Gastrocnemius medialis (tissue), 4 donors: ENCODE data around the gene TTLL3. TPM values are rescaled to one million over a fixed set of nuclear protein-coding genes. Genes with fewer than 3 reads are reported as not detected.

Source experiments
- ATAC-seq, 2 donors: fragments of 150-250 bp; one replicate each; pipeline ENCODE4 v1.9.1; 2016
- DNase-seq, 2 donors: peaks; one replicate each; pipeline ENCODE4 v3.0.0-alpha.2; 2019
- H3K27ac ChIP-seq, 4 donors: fragments of 200-600 bp; sonication (generic); 1 replicate in 1 of 4; 2 replicates in 3 of 4; pipeline ENCODE4 v1.5.1; 2016 to 2018; ENCODE audit warnings: mild to moderate bottlenecking in 2 of 4, moderate library complexity in 1 of 4
- H3K27me3 ChIP-seq, 3 donors: fragments of 200-600 bp; sonication (generic) in 2 of 3; 1 replicate in 1 of 3; 2 replicates in 2 of 3; pipeline versions ENCODE4 v1.5.1 to v1.6.0; 2016 to 2019; ENCODE audit warnings: mild to moderate bottlenecking in 1 of 3, moderate library complexity in 1 of 3
- H3K36me3 ChIP-seq, 2 donors: fragments of 200-600 bp; sonication (generic) in 1 of 2; one replicate each; pipeline ENCODE4 v1.5.1; 2017 to 2018
- H3K4me1 ChIP-seq, 2 donors: fragments of 200-600 bp; sonication (generic) in 1 of 2; one replicate each; pipeline ENCODE4 v1.5.1; 2016 to 2017; ENCODE audit warnings: mild to moderate bottlenecking in 2 of 2
- H3K4me3 ChIP-seq, 4 donors: fragments of 200-600 bp; sonication (generic) in 3 of 4; 1 replicate in 1 of 4; 2 replicates in 3 of 4; pipeline ENCODE4 v1.5.1; 2016 to 2019; ENCODE audit warnings: mild to moderate bottlenecking in 2 of 4
- H3K9me3 ChIP-seq, 3 donors: fragments of 200-600 bp; sonication (generic) in 2 of 3; 1 replicate in 1 of 3; 2 replicates in 2 of 3; pipeline ENCODE4 v1.5.1; 2016 to 2019
- POLR2A ChIP-seq, 2 donors: fragments of 450-650 bp; IDR thresholded peaks; one replicate each; pipeline ENCODE4 v1.6.1; 2017; ENCODE audit warnings: antibody characterized with exemption in 2 of 2, mild to moderate bottlenecking in 2 of 2, moderate library complexity in 2 of 2
- in situ Hi-C, 4 donors: fragments of 200-750 bp; cut with MboI; loops; one replicate each; pipeline versions ENCODE4 v1.15.0 to v1.8.0; 2017; ENCODE audit warnings: low sequenced_read_pairs in 4 of 4
- intact Hi-C: fragments of 100-400 bp; cut with DNase I; formaldehyde crosslinking; loops from one replicate; pipeline ENCODE4 v1.15.1; 2023; ENCODE audit warnings: low total_unique reads
- total RNA-seq, 4 donors: library from RNA; depleted of rRNA; stranded (reverse); fragments of >200 nt; gene quantifications; one replicate each; pipeline versions ENCODE4 v1.1.0 to v1.2.3, GENCODE V29; 2016
- TF ChIP-seq, protein P1 (sequence below), 5 experiments: fragments of 450-650 bp in 3 of 5; fragments of 200-600 bp in 2 of 5; sonication (generic) in 2 of 5; IDR thresholded peaks in 4 of 5; conservative IDR thresholded peaks in 1 of 5; 1 replicate in 4 of 5; 2 replicates in 1 of 5; pipeline ENCODE4 v1.5.1; 2016 to 2019; ENCODE audit warnings: antibody characterized with exemption in 5 of 5, mild to moderate bottlenecking in 3 of 5, moderate library complexity in 3 of 5

TTLL3 gene
- total RNA-seq, 4 donors from 2014 or later: 3.2 to 17.6 (median 8.5) TPM

DNA sequence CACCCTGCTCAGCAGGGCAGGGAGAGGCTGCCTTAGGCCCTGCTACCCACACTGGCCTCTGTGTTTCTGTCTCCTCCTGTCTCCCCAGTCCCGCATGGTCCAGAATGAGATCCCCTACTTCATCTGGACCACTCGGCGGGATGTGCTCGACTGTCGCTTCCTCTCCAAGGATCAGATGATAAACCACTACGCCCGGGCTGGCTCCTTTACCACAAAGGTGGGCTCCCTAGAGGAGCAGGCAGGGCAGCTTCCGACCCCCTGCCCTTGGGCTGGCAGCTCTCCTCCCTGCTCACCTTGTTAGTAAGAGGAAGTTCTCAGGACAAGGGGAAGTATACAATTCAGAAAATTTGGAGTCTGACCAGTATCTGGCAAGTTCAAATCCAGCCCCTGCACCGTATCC lies 5.9 kb downstream of the TTLL3 start:
- in situ Hi-C loops (no loop called here), intact Hi-C loops (no loop called here)
- no peaks in the 10 kb centered on the region for H3K9me3 ChIP-seq
- TF ChIP-seq, protein P1, sequence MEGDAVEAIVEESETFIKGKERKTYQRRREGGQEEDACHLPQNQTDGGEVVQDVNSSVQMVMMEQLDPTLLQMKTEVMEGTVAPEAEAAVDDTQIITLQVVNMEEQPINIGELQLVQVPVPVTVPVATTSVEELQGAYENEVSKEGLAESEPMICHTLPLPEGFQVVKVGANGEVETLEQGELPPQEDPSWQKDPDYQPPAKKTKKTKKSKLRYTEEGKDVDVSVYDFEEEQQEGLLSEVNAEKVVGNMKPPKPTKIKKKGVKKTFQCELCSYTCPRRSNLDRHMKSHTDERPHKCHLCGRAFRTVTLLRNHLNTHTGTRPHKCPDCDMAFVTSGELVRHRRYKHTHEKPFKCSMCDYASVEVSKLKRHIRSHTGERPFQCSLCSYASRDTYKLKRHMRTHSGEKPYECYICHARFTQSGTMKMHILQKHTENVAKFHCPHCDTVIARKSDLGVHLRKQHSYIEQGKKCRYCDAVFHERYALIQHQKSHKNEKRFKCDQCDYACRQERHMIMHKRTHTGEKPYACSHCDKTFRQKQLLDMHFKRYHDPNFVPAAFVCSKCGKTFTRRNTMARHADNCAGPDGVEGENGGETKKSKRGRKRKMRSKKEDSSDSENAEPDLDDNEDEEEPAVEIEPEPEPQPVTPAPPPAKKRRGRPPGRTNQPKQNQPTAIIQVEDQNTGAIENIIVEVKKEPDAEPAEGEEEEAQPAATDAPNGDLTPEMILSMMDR (IDR thresholded peaks at IDR 0.05 in 4 of 5, conservative IDR thresholded peaks at IDR 0.05 in 1 of 5): no peak
- TF ChIP-seq POLR2A (IDR thresholded peaks at IDR 0.05): no peak
- DNase-seq (no peak), ATAC-seq (no peak)
- no peak overlapping the region for H3K4me3 ChIP-seq
- H3K36me3 ChIP-seq: no peaks in the 10 kb centered on the region
- peaks cover 3 to 10% of the 10 kb centered on the region in 2 donors for H3K4me1 ChIP-seq
- H3K27ac ChIP-seq: no peak overlapping the region
- no peaks in the 10 kb centered on the region for H3K27me3 ChIP-seq

DNA sequence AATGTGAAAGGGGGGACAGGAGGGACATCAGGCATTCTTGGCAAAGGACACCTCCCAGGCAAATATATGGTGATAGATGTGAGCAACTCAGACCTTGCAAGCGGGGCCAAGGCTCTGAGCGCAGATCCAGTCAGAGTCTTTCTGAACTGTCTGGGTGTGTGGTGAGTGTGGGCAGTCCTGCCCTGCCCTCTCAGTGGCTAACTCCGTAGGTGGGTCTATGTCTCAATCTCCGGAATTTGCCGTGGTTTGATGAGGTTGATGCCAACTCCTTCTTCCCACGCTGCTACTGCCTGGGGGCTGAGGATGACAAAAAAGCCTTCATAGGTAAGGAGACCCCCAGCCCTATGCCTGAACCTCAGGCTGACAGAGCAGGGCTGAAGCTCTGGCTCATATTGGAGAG lies 7.4 kb downstream of the TTLL3 start:
- DNase-seq (no peak), ATAC-seq (no peak)
- no peak for TF ChIP-seq POLR2A (IDR thresholded peaks at IDR 0.05)
- TF ChIP-seq, protein P1 (IDR thresholded peaks at IDR 0.05 in 4 of 5, conservative IDR thresholded peaks at IDR 0.05 in 1 of 5): no peak
- Histone ChIP-seq H3K4me1 (peaks cover 0 to 7% of the 10 kb centered on the region in 2 donors), H3K36me3 (no peaks in the 10 kb centered on the region), H3K9me3 (no peaks in the 10 kb centered on the region), H3K27ac (peak overlapping the region in 1 of 4 donors; percentile 35), H3K27me3 (no peaks in the 10 kb centered on the region), H3K4me3 (no peak overlapping the region)
- in situ Hi-C loops (no loop called here), intact Hi-C loops (no loop called here)

DNA sequence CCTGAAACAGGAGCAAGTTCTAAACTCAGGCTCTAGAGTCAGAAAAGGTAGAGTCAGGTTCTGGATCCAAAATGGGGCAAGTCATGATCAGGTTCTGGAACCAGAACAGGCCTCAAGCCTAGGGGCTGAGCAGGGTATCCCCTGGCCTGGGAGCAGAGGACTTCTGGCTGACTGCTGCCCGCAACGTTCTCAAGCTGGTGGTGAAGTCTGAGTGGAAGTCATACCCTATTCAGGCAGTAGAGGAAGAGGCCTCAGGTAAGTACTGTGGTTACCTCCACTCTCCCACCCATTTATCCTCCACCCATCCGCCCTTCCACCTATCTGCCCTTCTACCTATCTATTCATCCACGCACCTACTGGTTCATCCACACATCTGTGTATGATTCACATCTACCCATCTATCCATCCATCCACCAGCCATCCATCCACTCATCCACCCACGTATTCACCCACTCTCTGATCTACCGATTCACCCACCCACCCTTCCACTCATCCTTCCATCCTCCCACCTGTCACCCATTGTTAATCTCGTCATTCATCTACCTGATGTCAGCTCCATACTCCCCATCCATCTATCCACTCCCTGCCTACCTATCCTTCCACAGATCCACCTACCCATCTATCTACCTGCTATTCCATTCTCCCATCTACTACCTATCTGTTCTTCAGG lies 8.7 kb downstream of the TTLL3 start:
- ATAC-seq (no peak), DNase-seq (no peak)
- H3K36me3 ChIP-seq: no peaks in the 10 kb centered on the region
- no peak overlapping the region for H3K27ac ChIP-seq
- no peak overlapping the region for H3K4me3 ChIP-seq
- TF ChIP-seq POLR2A (IDR thresholded peaks at IDR 0.05): no peak
- TF ChIP-seq, protein P1 (IDR thresholded peaks at IDR 0.05 in 4 of 5, conservative IDR thresholded peaks at IDR 0.05 in 1 of 5): no peak
- peaks cover 0 to 7% of the 10 kb centered on the region in 2 donors for H3K4me1 ChIP-seq
- intact Hi-C loops (no loop called here), in situ Hi-C loops (no loop called here)
- H3K27me3 ChIP-seq: no peaks in the 10 kb centered on the region
- no peaks in the 10 kb centered on the region for H3K9me3 ChIP-seq

DNA sequence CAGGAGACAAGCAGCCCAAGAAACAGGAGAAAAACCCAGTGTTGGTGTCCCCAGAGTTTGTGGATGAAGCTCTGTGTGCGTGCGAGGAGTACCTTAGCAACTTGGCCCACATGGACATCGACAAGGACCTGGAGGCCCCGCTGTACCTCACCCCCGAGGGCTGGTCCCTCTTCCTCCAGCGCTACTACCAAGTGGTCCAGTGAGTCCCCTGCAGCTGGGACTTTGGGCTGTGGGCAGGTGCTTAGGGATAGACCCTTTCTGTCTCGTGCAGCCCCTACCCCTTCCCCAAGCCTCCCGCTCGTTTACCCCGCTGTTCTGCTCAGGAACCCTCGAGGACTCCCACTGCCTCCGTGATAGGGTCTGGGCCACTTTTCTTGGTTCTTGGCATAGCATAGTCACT lies 10.5 kb downstream of the TTLL3 start:
- no peak for TF ChIP-seq POLR2A (IDR thresholded peaks at IDR 0.05)
- TF ChIP-seq, protein P1 (IDR thresholded peaks at IDR 0.05 in 4 of 5, conservative IDR thresholded peaks at IDR 0.05 in 1 of 5): no peak
- Histone ChIP-seq H3K4me3 (no peak overlapping the region), H3K27me3 (no peaks in the 10 kb centered on the region), H3K36me3 (no peaks in the 10 kb centered on the region), H3K4me1 (peaks cover 0 to 7% of the 10 kb centered on the region in 2 donors), H3K9me3 (no peaks in the 10 kb centered on the region), H3K27ac (no peak overlapping the region)
- no peak for DNase-seq
- intact Hi-C loops: no loop called here
- in situ Hi-C loops: no loop called here
- ATAC-seq: no peak

DNA sequence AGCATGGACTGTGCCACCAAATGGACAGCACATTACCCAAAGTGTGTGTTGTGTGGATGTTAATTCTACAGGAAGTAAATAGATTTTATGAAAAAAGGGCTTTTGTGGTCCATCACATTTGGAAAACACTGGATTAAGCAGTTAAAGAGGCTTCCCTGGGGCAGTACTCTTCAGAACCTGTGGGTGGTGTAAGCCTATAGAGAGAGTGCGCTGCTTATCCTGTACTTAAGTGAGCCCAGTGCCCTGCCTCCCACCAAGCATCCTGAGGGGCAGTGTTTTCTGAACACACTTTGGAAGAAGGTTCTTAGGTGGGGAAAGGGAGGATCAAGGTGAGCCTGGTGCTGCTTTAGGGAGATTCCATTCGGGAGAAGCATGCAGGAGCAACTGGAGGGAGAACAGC lies 10.9 kb downstream of the TTLL3 start:
- no peak for DNase-seq
- in situ Hi-C loops: no loop called here
- H3K36me3 ChIP-seq: no peaks in the 10 kb centered on the region
- H3K4me3 ChIP-seq: no peak overlapping the region
- intact Hi-C loops: no loop called here
- TF ChIP-seq, protein P1 (IDR thresholded peaks at IDR 0.05 in 4 of 5, conservative IDR thresholded peaks at IDR 0.05 in 1 of 5): peak in 1 of 5 experiments; percentile 17
- TF ChIP-seq POLR2A (IDR thresholded peaks at IDR 0.05): no peak
- no peak overlapping the region for H3K27ac ChIP-seq
- peaks cover 0 to 7% of the 10 kb centered on the region in 2 donors for H3K4me1 ChIP-seq
- no peaks in the 10 kb centered on the region for H3K27me3 ChIP-seq
- no peak for ATAC-seq
- H3K9me3 ChIP-seq: no peaks in the 10 kb centered on the region
